Measurements from ENCODE around the gene DGCR6L. TPM values are rescaled to one million over a fixed set of nuclear protein-coding genes. Genes with fewer than 3 reads are reported as not detected.
"Not testable (repeated sequence)": the region's sequence is repeated elsewhere in the genome, so short reads cannot be mapped to it uniquely, and the experiment has no call there.

Gene DGCR6L
- total RNA-seq (10 to 100 TPM; 46.8 to 48.4 TPM), polyA plus RNA-seq (150 TPM)

DNA sequence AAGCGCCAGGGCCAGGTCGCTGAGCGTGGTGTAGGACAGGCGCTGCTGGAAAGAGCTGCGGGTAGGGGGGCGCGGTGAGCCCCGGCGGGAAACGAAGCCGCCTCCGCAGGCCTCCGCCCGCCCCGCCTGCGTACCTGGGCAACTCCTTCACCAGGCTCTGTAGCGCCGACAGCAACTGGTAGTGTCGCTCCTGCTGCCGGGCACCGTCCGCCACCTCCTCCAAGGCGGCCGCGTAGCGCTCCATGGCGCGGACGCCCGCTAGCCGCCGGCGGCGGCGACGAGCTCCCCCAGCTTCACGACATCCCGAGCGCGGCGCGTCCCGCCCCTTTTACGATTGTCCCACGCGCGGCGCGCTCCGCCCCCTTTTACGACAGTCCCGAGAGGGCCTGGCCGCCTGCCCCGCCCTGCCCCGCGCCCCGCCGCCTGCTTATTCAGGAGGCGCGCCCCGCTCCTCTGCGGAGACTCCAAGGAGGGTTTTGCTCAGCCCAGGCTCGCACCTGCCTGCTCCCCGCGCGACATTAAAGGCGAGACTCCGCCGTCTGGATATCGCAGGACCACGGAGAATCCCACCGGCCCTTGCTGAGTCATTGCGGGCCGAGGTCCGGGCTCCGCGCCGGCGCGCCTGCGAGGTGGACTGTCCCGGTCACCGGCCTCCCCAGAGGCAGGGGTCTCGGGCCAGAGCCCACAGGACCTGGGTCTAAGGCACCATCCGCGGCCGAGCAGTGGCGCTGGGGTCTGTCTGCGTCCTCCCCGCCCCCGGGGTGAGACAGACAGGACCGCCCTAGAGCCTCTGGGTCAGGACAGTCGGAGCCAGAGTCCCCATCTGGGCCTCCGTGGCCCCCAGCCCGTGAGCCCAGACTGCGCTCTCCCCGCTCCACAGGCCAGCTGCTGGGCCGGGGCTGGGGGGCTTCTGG is at the start of gene DGCR6L:
DGCR6L (minus strand) TSS at position 316 of the 914 bp plus-strand sequence; CDS start at position 244, 72 bp downstream.
- ChIA-PET CTCF (interaction anchor here (1.0 to 2.0 kb wide), 5 partner anchors 25 to 98 kb away, joined by 3 to 7 read pairs (median 4); no protein-coding TSS in a partner anchor), POLR2A (interaction anchor here (1.2 kb wide), 1 partner anchor 681 kb away, joined by 3 read pairs; no protein-coding TSS in a partner anchor)
- peaks cover 54% of the 10 kb centered on the region for H3K4me1 ChIP-seq (ENCODE audit: insufficient read depth, low read length)
- H3K4me1 Mint-ChIP-seq = peaks cover 45 to 73% (median 62%) of the 10 kb centered on the region in 3 donors
- no peaks in the 10 kb centered on the region for H3K27me3 Mint-ChIP-seq
- peak within 1 kb of the TSS; percentile 81 to 96 (median 93) for H3K27ac Mint-ChIP-seq
- peak; percentile 95 to 97 (median 95) for DNase-seq
- H3K27me3 ChIP-seq (ENCODE audit: insufficient read depth, low read length, poor library complexity, severe bottlenecking) = no peaks in the 10 kb centered on the region
- peaks cover 0 to 15% (median 0%) of the 10 kb centered on the region in 3 donors for H3K36me3 Mint-ChIP-seq
- H3K4me3 ChIP-seq (ENCODE audit: low read length) = peak within 1 kb of the TSS; percentile 90
- no peaks in the 10 kb centered on the region for H3K9me3 ChIP-seq (ENCODE audit: low read length)
- peak within 1 kb of the TSS; percentile 92 for H3K27ac ChIP-seq (ENCODE audit: low read depth, low read length)
- H3K4me3 Mint-ChIP-seq = peak within 1 kb of the TSS; percentile 91 to 95 (median 92)
- H3K9me3 Mint-ChIP-seq = no peaks in the 10 kb centered on the region
- no peaks in the 10 kb centered on the region for H3K36me3 ChIP-seq (ENCODE audit: insufficient read depth, low read length)

DNA sequence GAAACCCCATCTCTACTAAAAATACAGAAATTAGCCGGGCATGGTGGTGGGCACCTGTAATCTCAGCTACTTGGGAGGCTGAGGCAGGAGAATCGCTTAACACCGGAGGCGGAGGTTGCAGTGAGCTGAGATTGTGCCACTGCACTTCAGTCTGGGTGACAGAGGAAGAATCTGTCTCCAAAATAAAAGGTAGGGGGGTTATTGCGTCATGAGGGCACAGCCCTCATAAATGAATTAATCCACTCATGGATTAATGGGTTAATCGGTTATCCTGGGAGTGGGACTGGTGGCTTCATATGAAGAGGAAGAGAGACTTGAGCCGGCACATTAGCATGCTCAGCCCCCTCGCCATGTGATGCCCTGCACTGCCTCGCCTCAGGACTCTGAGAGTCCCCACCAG is 49.0 kb upstream of the DGCR6L start:
- H3K36me3 ChIP-seq (ENCODE audit: insufficient read depth, low read length); H3K9me3 Mint-ChIP-seq; H3K36me3 Mint-ChIP-seq; CTCF ChIA-PET; POLR2A ChIA-PET; H3K4me1 Mint-ChIP-seq; H3K4me3 ChIP-seq (ENCODE audit: low read length); DNase-seq; H3K27me3 ChIP-seq (ENCODE audit: insufficient read depth, low read length, poor library complexity, severe bottlenecking); H3K4me1 ChIP-seq (ENCODE audit: insufficient read depth, low read length); H3K27me3 Mint-ChIP-seq; H3K27ac Mint-ChIP-seq; H3K4me3 Mint-ChIP-seq; H3K27ac ChIP-seq (ENCODE audit: low read depth, low read length); H3K9me3 ChIP-seq (ENCODE audit: low read length): not testable (repeated sequence)

DNA sequence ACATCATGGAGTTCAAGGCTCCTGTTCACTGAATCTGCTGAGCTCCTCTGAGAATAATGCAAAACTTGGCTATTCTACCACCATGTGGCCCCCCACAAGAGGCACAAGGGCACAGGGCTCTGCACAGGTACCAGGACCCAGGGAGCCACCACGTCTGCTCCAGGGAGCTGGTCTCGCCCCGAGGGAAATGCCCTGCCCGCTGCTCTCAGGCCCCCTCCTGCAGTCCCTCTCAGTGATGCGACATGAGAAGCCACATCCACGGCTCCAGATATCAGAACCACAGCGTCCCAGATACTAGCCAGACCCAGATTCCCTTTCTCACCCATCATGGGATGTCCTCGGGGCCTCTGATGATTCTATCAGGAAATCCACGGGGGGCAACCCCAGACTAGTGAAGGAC is 47.0 kb upstream of the DGCR6L start:
- H3K4me3 Mint-ChIP-seq; CTCF ChIA-PET; H3K27ac ChIP-seq (ENCODE audit: low read depth, low read length); H3K36me3 Mint-ChIP-seq; DNase-seq; H3K9me3 ChIP-seq (ENCODE audit: low read length); H3K9me3 Mint-ChIP-seq; H3K36me3 ChIP-seq (ENCODE audit: insufficient read depth, low read length); POLR2A ChIA-PET; H3K4me1 ChIP-seq (ENCODE audit: insufficient read depth, low read length); H3K4me3 ChIP-seq (ENCODE audit: low read length); H3K27me3 ChIP-seq (ENCODE audit: insufficient read depth, low read length, poor library complexity, severe bottlenecking); H3K27me3 Mint-ChIP-seq; H3K4me1 Mint-ChIP-seq: not testable (repeated sequence)
- peak overlapping the region in 1 of 8 donors; percentile 64 for H3K27ac Mint-ChIP-seq

DNA sequence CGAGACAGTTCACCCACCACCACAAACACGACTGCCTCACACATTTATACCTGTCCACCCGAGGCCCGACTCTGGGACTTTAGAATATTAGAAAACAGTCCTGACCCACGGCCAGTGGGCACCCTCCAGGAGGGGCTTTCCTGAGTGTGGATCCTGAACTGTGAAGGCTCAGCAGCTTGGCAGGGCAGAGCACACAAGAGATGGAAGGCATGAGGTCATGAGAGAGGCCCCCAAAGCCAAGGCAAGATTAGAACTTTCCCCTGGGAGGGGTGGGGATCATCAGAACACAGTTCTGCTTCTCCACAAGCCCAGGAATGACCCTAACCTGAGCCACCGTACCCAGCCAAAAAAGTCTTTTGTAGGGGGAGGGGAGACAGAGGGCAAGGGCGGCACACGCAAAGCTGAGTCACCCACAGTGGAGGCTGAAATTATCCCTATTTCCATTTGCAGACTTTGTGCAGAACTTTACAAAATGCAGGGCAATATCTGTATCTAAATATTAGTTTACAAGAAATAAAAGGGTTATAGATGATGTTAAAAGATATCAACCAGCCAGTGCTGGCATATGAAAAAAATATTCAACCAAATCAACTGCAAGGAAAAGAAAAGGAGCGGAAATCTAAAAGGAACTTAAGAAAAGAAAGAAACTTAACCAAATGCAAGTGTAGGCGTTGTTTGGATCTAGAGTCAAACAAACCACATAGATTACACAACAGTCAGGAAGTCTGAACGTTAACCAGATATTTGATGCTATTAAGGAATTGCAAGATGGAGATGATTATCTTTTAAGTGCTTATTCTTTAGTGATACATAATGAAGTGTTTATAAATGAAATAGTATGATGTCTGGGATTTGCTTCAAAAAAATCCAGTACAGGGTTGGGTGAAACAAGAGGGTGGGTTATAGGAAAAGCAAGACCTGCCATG is 44.7 kb upstream of the DGCR6L start:
- H3K4me3 Mint-ChIP-seq; H3K36me3 ChIP-seq (ENCODE audit: insufficient read depth, low read length); H3K4me3 ChIP-seq (ENCODE audit: low read length); H3K4me1 ChIP-seq (ENCODE audit: insufficient read depth, low read length); H3K9me3 Mint-ChIP-seq; H3K27ac ChIP-seq (ENCODE audit: low read depth, low read length); H3K27me3 Mint-ChIP-seq; CTCF ChIA-PET; H3K36me3 Mint-ChIP-seq; POLR2A ChIA-PET; DNase-seq; H3K27me3 ChIP-seq (ENCODE audit: insufficient read depth, low read length, poor library complexity, severe bottlenecking); H3K4me1 Mint-ChIP-seq; H3K9me3 ChIP-seq (ENCODE audit: low read length): not testable (repeated sequence)
- peak overlapping the region in 1 of 8 donors; percentile 7 for H3K27ac Mint-ChIP-seq

DNA sequence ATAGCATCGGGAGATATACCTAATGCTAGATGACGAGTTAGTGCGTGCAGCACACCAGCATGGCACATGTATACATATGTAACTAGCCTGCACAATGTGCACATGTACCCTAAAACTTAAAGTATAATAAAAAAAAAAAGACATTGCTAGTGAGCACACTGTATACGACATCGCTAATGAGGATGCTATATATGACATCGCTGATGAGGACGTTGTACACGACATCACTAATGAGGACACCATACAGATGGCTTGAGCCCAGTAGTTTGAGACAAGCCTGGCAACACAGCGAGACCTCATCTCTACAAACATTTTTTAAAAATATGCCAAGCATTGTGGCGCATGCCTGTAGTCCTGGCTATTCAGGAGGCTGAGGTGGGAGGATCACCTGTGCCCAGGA is 42.5 kb upstream of the DGCR6L start:
- CTCF ChIA-PET; H3K27ac Mint-ChIP-seq; H3K27ac ChIP-seq (ENCODE audit: low read depth, low read length); H3K4me3 ChIP-seq (ENCODE audit: low read length); H3K9me3 Mint-ChIP-seq; H3K36me3 ChIP-seq (ENCODE audit: insufficient read depth, low read length); H3K4me1 Mint-ChIP-seq; H3K27me3 ChIP-seq (ENCODE audit: insufficient read depth, low read length, poor library complexity, severe bottlenecking); DNase-seq; H3K27me3 Mint-ChIP-seq; H3K4me3 Mint-ChIP-seq; H3K4me1 ChIP-seq (ENCODE audit: insufficient read depth, low read length); H3K36me3 Mint-ChIP-seq; H3K9me3 ChIP-seq (ENCODE audit: low read length); POLR2A ChIA-PET: not testable (repeated sequence)

DNA sequence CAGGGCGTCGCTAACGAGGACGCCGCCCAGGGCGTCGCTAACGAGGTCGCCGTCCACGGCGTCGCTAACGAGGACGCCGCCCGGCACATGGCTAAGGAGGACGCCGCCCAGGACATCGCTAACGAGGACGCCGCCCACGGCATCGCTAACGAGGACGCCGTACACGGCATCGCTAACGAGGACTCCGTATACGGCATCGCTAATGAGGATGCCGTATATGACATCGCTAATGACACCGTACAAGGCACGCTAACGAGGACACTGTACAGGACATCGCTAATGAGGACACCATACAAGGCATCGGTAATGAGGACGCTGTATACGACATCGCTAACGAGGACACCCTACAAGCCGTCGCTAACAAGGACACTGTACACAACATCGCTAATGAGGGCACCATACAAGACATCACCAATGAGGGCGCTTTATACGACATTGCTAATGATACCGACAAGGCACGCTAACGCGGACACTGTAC is 41.9 kb upstream of the DGCR6L start:
- H3K4me3 ChIP-seq (ENCODE audit: low read length); H3K27me3 ChIP-seq (ENCODE audit: insufficient read depth, low read length, poor library complexity, severe bottlenecking); CTCF ChIA-PET; H3K27ac ChIP-seq (ENCODE audit: low read depth, low read length); H3K4me1 Mint-ChIP-seq; DNase-seq; H3K36me3 ChIP-seq (ENCODE audit: insufficient read depth, low read length); H3K9me3 Mint-ChIP-seq; H3K27ac Mint-ChIP-seq; POLR2A ChIA-PET; H3K4me3 Mint-ChIP-seq; H3K36me3 Mint-ChIP-seq; H3K27me3 Mint-ChIP-seq; H3K4me1 ChIP-seq (ENCODE audit: insufficient read depth, low read length); H3K9me3 ChIP-seq (ENCODE audit: low read length): not testable (repeated sequence)

DNA sequence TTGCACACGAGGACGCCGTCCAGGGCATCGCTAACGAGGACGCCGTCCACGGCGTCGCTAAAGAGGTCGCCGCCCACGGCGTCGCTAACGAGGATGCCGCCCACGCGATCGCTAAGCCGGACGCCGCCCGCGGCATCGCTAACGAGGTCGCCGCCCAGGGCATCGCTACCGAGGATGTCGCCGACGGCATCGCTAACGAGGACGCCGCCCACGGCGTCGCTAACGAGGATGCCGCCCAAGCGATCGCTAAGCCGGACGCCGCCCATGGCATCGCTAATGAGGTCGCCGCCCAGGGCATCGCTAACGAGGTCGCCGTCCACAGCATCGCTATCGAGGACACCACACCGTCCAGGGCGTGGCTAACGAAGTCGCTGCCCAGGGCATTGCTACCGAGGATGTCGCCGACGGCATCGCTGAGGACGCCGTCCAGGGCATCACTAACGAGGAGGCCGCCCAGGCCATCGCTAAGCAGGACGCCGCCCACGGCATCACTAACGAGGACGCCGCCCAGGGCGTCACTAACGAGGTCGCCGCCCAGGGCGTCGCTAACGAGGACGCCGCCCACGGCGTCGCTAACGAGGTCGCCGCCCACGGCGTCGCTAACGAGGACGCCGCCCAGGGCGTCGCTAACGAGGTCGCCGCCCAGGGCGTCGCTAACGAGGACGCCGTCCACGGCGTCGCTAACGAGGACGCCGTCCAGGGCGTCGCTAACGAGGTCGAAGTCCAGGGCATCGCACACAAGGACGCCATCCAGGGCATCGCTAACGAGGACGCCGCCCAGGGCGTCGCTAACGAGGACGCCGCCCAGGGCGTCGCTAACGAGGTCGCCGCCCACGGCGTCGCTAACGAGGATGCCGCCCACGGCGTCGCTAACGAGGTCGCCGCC is 41.2 kb upstream of the DGCR6L start:
- H3K36me3 Mint-ChIP-seq; H3K36me3 ChIP-seq (ENCODE audit: insufficient read depth, low read length); POLR2A ChIA-PET; H3K9me3 Mint-ChIP-seq; H3K4me1 ChIP-seq (ENCODE audit: insufficient read depth, low read length); H3K9me3 ChIP-seq (ENCODE audit: low read length); H3K27me3 Mint-ChIP-seq; H3K4me3 Mint-ChIP-seq; H3K27ac Mint-ChIP-seq; H3K4me3 ChIP-seq (ENCODE audit: low read length); H3K27me3 ChIP-seq (ENCODE audit: insufficient read depth, low read length, poor library complexity, severe bottlenecking); CTCF ChIA-PET; H3K4me1 Mint-ChIP-seq; DNase-seq; H3K27ac ChIP-seq (ENCODE audit: low read depth, low read length): not testable (repeated sequence)
